Glomerular visceral epithelial cell (primary cell): ENCODE measurements around the gene IFITM5.
"Not testable (repeated sequence)": the region's sequence is repeated elsewhere in the genome, so short reads cannot be mapped to it uniquely, and the experiment has no call there.

ENCODE experiments used
- DNase-seq: peaks from one replicate; pipeline ENCODE4 v3.0.0-alpha.2; 2016; ENCODE audit errors: extremely low spot score

IFITM5 gene

DNA sequence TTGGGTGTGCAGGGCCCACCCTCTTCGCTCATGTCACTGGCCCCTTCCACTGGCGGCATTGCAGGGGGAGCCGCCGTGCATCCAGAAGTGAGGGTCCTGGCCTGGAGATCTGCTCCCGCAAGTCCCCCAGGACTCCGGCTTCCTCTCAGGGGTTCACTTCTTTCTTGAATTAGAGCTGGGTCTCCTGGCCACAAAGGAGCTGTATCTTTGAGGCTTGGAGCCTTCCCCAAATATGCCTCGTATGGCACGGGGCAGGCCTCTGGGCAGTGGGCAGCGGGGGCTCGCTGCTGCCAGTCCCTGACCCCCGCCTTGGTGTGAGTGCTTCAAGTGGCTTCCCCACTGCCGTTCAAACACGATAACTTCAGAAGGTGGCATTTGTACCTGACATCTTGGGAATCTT is 28.7 kb upstream of the IFITM5 start:
- no peak for DNase-seq

- DNase-seq: no peak
Observed at GRCh38 chr11:327581-327923, 28.2 kb upstream of the IFITM5 start.

DNA sequence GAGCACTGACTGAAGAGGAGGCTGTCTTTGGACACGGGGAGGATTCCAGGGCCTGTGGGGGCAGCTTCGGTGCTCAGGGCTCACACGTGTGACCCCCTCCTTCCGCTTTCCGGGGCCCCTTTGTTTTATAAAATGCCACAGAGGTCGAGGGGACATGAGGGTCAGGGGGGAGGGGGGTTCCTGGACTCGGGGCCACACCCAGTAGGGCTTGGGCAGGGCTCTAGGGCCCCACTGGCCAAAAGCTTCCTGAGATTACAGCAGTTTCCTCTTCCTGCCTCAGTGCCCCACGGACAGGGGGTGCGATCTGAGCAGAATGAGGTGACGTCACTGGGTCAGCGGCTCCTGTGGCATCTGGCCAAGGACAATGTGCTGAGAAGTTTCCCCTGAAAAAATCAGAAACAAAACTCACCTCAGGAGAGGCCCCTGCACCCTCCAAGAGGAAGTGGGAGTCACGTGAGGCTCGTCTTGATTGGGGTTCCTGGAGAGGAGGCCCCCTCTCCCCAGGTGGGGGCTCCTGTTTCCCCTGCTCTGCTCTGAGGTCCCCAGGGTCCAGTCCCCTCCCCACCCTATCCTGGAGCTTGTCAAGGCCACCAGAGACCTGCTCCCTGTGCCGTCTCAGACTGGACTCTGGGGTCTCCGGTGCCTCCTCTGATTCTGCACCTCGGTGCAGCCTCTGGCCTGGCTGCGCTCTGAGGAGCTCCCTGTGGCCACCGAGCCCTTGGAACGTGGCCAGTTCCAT is 27.7 kb upstream of the IFITM5 start:
- peak; percentile 44 for DNase-seq

DNA sequence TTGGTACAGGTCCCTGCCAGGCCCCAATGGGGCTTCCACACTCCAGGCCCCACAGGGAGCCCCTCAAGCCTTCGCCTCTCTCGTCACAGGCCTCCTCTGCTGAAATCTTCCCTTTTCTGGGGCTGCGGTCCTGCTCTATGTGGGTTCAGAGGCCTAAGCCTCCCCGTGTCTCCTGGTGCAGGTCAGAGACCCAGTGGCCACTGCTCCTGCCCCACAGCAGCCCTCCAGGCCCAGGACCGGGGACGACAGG is 27.2 kb upstream of the IFITM5 start:
- no peak for DNase-seq

DNA sequence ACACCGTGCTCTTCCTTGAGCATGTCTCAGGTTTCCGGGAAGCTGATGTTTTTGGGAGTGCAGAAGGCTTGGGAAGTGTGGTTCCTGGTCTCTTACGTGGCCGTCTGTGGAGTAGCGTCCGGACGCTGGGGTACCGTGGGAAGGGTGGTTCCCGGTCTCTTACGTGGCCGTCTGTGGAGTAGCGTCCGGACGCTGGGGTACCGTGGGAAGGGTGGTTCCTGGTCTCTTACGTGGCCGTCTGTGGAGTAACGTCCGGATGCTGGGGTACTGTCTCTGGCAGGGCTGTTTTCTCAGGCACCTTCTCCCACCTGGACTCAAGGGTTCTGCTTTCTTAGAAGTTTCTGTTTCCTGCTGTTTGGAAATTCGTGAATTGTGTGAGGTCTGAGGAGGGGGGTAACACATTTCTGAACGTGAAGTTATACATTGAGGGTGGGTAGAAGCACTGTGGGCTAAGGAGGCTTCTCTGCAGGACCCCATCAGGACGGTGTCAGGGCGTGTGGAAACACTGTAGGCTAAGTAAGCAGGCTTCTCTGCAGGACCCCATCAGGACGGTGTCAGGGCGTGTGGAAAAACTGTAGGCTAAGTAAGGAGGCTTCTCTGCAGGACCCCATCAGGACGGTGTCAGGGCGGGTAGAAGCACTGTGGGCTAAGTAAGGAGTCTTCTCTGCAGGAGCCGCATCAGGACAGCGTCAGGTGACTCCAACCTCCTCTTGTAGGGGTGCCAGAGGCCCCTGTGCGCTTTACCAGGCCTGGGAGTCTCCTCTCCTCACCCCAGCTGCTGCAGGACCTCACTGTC is 26.7 kb upstream of the IFITM5 start:
- no peak for DNase-seq

DNA sequence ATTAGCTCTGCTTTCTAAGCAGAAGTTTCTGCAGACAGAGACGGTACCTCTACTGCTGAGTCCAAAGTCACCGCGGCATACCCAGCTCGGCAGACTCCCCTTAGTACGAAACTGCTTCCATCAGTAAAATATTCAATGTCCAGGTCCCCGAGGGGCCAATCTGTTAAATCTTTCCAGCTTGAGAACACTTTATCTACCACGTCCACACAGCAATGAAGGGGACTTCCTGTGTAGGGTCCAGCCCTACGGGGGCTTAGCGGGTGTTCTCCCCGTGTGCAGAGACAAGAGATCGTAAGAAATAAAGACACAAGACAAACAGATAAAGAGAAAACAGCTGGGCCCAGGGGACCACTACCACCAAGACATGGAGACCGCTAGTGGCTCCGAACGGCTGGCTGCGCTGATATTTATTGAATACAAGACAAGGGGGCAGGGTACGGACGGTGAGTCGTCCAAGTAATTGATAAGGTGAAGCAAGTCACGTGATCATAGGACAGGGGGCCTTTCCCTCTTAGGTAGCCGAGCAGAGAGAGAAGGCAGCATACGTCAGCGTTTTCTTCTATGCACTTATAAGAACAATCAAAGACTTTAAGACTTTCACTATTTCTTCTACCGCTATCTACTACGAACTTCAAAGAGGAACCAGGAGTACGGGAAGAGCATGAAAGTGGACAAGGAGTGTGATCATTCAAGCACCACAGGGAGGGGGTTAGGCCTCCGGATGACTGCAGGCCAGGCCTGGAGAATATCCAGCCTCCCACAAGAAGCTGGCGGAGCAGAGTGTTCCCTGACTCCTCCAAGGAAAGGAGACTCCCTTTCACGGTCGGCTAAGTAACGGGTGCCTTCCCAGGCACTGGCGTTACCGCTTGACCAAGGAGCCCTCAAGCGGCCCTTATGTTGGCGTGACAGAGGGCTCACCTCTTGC is 25.5 kb upstream of the IFITM5 start:
- DNase-seq: not testable (repeated sequence)

DNA sequence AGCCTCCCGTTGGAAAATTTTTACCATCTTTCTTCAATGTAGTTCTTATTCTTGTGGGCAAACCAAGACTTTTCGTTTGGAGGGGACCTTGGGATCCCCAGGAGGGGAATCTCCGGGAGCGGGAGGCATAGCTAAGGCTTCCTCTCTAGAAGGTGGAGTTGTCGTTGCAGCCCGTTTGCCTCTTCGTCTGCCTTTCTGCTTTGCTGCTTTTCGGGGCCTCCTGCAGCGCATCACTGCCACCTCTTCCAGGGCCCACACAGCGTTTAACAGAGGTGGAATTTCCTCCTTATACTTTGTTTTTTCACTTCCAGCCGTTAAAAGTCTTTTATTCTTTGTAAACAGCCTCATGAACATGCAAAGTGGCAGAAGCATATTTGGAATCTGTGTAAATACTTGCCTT is 24.8 kb upstream of the IFITM5 start:
- no peak for DNase-seq

DNA sequence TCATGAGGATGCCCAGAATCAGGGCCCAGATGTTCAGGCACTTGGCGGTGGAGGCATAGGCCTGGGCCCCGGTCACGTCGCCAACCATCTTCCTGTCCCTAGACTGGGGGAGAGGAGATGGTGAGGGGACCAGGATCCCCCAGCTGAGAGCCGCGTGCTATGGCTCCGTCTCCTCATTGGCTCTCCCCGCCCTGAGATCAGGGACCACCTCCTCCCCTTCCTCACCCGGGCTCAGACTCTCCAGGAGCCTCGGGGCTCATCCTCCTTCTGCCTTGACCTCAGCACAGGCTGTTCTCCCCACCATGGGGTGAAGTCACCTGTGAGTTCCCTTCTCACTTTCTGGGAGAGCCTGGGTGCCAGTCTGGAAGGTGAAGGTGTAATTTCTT is 20.6 kb upstream of the IFITM5 start:
- DNase-seq: not testable (repeated sequence)

DNA sequence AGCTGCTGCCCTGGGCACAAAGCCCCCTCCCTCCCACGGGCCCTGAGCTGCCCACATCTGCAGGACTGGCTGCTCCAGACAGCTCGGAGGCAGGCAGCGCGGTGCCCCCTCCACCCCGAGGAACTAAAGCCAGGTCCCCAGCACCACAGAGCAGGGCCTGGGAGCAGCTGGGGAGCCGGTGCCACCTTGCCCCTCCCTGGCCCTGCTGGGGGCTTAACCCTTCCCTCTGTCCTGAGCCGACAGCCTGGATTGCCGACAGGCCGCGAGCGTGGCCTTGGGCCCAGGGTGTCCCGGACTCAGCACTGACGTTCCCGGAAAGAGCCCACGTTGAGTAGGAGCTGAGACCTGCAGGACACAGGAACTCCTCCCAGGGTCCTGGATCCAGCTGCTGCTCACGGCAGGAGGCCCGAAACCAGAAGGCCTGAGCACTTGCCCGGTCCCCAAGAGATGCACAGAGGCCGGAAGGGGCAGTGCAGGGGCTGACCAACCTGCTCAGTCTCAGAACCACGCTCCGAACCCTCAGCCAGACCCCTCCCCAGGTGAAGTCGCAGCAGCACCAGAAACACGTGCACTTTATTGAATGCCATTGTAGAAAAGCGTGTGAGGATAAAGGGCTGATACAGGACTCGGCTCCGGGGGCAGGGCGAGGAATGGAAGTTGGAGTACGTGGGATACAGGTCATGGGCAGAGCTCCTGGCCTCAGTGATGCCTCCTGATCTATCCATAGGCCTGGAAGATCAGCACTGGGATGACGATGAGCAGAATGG is 20.0 kb upstream of the IFITM5 start:
- not testable (repeated sequence) for DNase-seq

DNA sequence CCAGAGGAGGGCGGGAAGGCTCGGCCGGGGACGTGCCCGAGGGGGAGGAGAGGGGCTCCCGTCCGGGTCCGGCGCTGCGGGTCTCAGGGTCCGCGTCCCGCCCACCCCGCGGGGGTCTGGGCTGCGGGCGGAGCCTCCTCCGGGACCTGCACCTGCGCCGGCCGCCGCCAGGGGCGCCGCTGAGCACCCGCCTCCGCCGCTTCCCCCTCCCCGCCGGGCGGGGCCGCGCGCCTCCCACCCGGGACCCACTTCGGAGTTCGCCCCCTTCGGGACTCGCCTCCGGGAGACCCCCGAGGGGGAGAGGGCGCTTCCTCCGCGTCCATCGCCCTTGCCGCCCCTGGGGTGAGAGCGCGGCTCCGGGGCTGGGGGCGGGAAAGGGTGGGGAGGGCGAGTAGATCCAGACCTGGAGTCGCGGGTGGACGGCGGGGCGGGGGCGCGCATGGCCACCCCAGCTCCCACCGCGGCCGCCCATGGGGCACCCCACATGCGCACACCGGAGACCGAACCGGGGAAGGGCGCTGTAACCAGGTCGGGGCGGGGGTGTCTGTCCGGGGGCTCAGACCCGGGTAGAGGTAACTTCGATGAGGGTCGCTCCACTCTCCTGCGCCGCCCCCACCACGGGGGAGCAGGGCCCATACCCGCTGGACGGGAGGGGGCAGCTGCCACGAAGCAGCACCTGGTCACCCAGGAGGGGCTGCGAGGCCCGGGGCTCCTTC is 19.2 kb upstream of the IFITM5 start:
- DNase-seq: not testable (repeated sequence)

DNA sequence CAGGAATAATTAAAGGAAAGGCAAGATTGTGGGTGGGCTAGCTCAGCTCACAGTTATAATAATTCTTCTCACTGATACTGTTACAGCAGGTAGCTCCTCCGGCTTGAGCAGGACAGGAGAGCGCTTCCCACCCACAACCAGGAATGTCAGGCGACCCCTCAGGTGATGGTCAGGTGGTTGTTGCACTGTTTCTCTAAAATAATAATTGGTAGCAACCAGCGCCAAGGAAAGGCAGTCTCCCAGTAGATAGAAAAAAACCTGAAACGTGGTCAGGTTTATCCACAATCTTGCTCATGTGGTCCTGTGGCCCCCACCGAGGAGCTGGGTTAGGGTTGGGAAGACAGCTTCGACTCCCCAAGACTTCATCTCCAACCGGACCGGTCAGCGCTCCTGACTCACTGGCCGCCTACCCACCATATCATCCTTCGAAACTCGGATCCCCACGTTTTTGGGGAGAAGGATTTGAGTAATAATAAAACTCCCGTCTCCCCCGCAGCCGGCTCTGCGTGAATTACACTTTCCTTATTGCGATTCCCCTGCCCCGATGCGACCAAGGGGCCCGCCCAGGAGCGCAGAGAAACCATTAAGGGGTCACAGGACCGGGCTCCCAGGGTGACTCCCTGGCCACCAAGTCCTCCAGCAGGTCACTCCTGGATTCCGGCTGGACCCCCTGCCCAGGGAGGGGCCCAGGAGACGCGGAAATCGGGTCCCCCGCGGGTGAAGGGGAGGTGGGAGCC is 18.5 kb upstream of the IFITM5 start:
- not testable (repeated sequence) for DNase-seq

DNA sequence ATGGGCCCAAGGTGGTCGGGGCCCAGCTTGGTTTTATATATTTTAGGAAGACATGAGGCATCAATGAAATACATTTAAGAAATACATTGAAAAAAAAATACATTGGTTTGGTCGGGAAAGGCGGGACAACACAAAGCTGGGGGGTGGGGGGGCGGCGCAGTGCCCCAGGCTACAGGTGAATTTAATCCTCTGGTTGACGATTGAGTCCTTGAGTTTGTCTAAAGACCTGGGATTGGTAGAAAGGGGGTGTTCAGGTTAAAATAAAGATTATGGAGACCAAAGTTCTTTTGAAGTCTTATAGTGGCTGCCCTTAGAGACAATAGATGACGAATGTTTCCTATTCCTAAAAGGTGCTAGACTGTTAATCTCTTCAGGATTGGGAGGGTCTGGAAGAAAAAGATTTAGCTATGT is 17.6 kb upstream of the IFITM5 start:
- no peak for DNase-seq

DNA sequence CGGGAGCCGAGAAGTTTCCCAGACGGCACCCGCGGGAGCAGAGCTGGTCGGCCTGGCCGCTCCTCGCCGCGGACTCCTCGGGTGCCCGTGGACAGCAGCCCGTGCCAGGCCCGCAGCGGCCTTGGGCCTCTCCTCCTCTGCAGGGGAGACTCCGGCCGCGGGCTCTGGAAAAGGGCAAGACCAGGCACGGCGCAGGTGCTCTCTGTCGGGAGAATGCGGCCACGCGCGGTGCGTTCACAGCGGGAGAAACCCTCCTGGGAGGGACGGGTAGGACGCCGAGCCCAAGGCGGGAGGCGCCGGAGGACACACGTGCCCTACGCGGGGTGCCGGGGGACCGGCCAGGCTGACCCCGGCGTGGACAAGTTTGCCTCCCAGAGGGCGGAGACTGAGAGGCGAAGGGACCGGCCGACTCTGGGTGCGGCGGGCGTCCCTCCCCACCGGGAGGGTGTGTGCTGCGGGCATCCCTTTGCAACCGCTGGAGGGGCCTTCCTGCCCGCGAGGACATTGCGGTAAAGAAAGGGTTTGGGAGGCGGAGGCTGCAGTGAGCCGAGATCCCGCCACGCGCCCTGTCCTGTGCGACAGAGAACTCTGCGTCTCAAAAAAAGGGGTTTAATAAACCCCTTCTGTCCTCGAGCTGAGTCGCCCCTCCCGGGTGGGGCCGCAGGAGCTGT is 16.8 kb upstream of the IFITM5 start:
- DNase-seq: no peak

DNA sequence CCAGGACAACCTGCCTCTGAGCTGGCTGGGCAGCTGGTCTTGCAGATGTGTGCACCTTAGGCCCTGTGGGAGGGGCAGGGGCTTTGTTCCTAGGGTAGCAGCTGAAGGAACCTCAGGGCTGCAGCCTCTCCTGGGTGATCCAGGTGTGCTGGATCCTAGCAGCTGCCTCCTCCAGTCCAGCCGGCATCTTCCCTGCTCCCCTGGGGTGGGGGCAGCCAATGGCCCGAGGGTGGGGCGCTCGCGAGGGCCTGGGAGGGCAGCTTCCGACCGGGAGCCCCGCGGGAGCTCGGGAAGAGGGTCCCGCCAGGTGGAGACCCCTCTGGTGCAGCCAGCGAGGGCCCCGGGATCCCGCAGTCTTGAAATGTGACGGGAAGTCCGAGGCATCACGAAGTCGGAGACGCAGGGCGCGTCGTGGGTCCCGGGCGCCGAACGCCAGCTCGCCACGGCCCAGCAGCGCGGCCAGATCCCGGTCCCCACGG is 16.2 kb upstream of the IFITM5 start:
- DNase-seq: no peak

DNA sequence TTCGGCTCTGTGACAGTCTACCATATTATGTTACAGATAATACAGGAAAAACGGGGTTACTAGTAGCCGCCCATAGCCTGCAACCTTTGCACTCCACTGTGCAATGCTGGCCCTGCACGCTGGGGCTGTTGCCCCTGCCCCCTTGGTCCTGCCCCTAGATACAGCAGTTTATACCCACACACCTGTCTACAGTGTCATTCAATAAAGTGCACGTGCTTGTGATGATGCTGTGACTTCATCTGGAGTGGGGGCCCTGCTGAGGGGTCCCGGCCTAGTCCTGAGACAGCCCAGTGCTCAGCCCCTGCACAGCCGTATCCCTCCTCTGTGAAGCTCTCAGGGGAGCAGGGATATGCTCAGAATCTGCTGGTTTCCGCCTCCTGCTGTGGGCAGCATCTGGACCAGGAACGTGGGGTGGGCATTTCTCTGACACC is 15.7 kb upstream of the IFITM5 start:
- no peak for DNase-seq

DNA sequence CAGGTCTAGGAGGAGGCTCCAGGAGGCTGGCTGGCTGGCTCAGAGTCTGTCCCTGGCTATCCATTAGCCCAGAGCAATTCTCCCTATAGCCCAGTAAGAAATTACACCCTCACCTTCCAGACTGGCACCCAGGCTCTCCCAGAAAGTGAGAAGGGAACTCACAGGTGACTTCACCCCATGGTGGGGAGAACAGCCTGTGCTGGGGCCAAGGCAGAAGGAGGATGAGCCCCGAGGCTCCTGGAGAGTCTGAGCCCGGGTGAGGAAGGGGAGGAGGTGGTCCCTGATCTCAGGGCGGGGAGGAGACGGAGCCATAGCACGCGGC is 15.2 kb upstream of the IFITM5 start:
- DNase-seq: peak; percentile 21

- DNase-seq: peak; percentile 30
Observed at GRCh38 chr11:313787-314553, 14.6 kb upstream of the IFITM5 start, which contains the start of gene IFITM1. IFITM1 (plus strand) TSS chr11:314040; CDS start chr11:314171, 131 bp downstream.

- DNase-seq: no peak
Observed at GRCh38 chr11:313304-313786, 14.0 kb upstream of the IFITM5 start.
